Upper lobe of right lung (tissue), 1 donor: Measurements from ENCODE around the gene C1orf74. TPM values are rescaled to one million over a fixed set of nuclear protein-coding genes. Genes with fewer than 3 reads are reported as not detected.

ENCODE experiments used
- ATAC-seq: fragments of 200-7000 bp; cut with Tn5 transposase; one replicate; pipeline ENCODE4 v1.9.1; 2020; ENCODE audit warnings: mild to moderate bottlenecking, moderate library complexity
- DNase-seq: peaks from one replicate; pipeline ENCODE4 v3.0.0-alpha.2; 2020
- H3K27ac ChIP-seq: fragments of 200-600 bp; one replicate; pipeline ENCODE4 v1.8.0; 2022
- H3K27me3 ChIP-seq: fragments of 200-600 bp; one replicate; pipeline ENCODE4 v1.8.0; 2022; ENCODE audit warnings: mild to moderate bottlenecking
- H3K36me3 ChIP-seq: fragments of 200-600 bp; one replicate; pipeline ENCODE4 v1.8.0; 2022
- H3K4me1 ChIP-seq: fragments of 200-600 bp; one replicate; pipeline ENCODE4 v1.8.0; 2022
- H3K4me3 ChIP-seq: fragments of 200-600 bp; one replicate; pipeline ENCODE4 v1.8.0; 2022; ENCODE audit warnings: mild to moderate bottlenecking
- H3K9me3 ChIP-seq: fragments of 200-600 bp; one replicate; pipeline ENCODE4 v1.8.0; 2022
- intact Hi-C: fragments of 100-400 bp; cut with DNase I; formaldehyde crosslinking; loops from one replicate; pipeline ENCODE4 v1.11.0; 2022
- total RNA-seq: library from RNA; stranded (reverse); fragmentation: NEBNext Ultra II Directional; extraction: Animal tissue kit (Norgen Biotek cat#: 25700); gene quantifications from one replicate; pipeline ENCODE4 v1.2.1, GENCODE V29; 2021
- TF ChIP-seq, protein P1 (sequence below): fragments of 200-600 bp; IDR thresholded peaks from one replicate; pipeline ENCODE4 v1.8.0; 2022; ENCODE audit warnings: antibody characterized with exemption
- donor health status: DM: no; HTN: yes; CAD: no; lungs with severe emphysema.

Gene C1orf74
- total RNA-seq, 1 donor from 2014 or later, result 0.96 TPM

- intact Hi-C loops, result no loop called here
- DNase-seq, result no peak
- H3K9me3 ChIP-seq, result no peaks in the 10 kb centered on the region
- ATAC-seq, result no peak
- H3K36me3 ChIP-seq, result no peaks in the 10 kb centered on the region
- peaks cover under 1% of the 10 kb centered on the region for H3K4me1 ChIP-seq
- H3K4me3 ChIP-seq, result no peak overlapping the region
- TF ChIP-seq, protein P1, sequence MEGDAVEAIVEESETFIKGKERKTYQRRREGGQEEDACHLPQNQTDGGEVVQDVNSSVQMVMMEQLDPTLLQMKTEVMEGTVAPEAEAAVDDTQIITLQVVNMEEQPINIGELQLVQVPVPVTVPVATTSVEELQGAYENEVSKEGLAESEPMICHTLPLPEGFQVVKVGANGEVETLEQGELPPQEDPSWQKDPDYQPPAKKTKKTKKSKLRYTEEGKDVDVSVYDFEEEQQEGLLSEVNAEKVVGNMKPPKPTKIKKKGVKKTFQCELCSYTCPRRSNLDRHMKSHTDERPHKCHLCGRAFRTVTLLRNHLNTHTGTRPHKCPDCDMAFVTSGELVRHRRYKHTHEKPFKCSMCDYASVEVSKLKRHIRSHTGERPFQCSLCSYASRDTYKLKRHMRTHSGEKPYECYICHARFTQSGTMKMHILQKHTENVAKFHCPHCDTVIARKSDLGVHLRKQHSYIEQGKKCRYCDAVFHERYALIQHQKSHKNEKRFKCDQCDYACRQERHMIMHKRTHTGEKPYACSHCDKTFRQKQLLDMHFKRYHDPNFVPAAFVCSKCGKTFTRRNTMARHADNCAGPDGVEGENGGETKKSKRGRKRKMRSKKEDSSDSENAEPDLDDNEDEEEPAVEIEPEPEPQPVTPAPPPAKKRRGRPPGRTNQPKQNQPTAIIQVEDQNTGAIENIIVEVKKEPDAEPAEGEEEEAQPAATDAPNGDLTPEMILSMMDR, result no peak
- H3K27me3 ChIP-seq, result no peaks in the 10 kb centered on the region
- no peak overlapping the region for H3K27ac ChIP-seq
Observed at GRCh38 chr1:209741193-209741592, 43.2 kb downstream of the C1orf74 start.

DNA sequence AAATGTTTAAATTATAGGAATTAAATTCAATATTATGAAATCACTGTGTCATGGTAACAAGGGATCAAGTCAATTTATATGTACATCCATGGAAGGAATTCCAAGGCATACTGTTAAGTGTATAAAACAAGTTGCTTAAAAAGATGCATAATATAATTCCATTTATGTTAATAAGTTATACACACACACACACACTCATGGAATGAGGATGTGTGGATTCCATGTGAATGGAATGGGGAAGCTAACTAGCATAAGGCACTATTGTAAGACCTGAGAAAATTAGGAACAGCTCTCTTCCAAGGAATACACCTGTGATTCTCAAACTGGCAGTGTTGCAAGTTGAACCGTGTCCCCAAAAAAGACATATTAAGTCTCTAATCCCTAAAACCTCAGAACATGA is 46.1 kb downstream of the C1orf74 start:
- TF ChIP-seq, protein P1, result no peak
- DNase-seq (no peak), ATAC-seq (no peak)
- intact Hi-C loops, result no loop called here
- Histone ChIP-seq H3K27me3 (no peaks in the 10 kb centered on the region), H3K27ac (no peak overlapping the region), H3K36me3 (no peaks in the 10 kb centered on the region), H3K4me3 (no peak overlapping the region), H3K4me1 (peaks cover 4% of the 10 kb centered on the region), H3K9me3 (no peaks in the 10 kb centered on the region)

DNA sequence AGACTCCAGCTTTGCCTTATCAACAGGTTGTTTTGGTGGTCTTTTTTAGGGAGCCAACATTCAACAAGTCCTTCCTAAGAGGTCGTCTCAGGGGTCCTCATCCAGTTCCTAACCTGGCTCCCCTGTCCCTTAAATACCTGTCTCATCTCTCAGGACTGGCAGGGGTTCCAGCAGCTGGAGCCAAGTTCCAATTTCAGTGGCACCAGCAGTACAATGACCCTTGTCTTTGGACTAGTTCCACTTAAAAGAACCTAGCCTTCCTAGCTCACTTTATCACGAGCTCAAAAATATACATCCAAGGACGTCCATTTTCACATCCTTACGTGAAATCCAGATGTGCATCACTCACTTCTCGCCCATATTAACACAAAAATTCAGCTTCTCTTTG is 47.2 kb downstream of the C1orf74 start:
- Histone ChIP-seq H3K27ac (no peak overlapping the region), H3K36me3 (no peaks in the 10 kb centered on the region), H3K4me1 (peaks cover 8% of the 10 kb centered on the region), H3K27me3 (no peaks in the 10 kb centered on the region), H3K4me3 (no peak overlapping the region), H3K9me3 (no peaks in the 10 kb centered on the region)
- no peak for DNase-seq
- intact Hi-C loops, result no loop called here
- no peak for ATAC-seq
- TF ChIP-seq, protein P1, result no peak

DNA sequence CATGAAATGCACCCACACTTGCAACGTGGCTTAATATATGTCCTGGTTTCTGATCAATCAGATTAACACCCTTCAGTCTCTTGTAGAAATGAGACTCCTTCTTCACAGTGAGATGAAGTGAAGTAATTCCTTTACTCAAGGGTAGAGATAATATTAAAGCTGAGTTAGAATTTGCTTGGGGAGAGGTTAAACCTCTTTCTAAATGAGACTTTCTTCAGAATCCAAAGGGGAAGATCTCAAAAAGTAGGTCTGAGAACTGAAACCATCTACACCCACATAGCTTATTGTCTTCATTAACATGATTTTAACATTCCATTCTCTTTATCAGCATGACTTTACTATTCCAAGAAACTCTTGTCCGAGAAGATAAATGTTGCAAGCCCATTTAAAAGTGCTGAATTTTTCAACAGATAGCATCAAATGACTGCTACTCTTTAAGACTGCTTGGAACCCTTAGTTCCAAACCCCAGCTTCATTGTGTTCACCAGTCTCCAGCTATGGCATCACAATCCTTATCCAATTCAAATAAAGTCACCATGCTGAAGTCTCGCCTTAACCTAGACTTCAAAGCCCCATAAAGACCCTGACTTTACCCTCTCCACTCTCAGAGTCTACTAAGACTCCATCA is 47.8 kb downstream of the C1orf74 start:
- intact Hi-C loops, result no loop called here
- Histone ChIP-seq H3K9me3 (no peaks in the 10 kb centered on the region), H3K4me1 (peaks cover 8% of the 10 kb centered on the region), H3K4me3 (no peak overlapping the region), H3K27me3 (no peaks in the 10 kb centered on the region), H3K27ac (no peak overlapping the region), H3K36me3 (no peaks in the 10 kb centered on the region)
- ATAC-seq (no peak), DNase-seq (no peak)
- TF ChIP-seq, protein P1, result no peak

DNA sequence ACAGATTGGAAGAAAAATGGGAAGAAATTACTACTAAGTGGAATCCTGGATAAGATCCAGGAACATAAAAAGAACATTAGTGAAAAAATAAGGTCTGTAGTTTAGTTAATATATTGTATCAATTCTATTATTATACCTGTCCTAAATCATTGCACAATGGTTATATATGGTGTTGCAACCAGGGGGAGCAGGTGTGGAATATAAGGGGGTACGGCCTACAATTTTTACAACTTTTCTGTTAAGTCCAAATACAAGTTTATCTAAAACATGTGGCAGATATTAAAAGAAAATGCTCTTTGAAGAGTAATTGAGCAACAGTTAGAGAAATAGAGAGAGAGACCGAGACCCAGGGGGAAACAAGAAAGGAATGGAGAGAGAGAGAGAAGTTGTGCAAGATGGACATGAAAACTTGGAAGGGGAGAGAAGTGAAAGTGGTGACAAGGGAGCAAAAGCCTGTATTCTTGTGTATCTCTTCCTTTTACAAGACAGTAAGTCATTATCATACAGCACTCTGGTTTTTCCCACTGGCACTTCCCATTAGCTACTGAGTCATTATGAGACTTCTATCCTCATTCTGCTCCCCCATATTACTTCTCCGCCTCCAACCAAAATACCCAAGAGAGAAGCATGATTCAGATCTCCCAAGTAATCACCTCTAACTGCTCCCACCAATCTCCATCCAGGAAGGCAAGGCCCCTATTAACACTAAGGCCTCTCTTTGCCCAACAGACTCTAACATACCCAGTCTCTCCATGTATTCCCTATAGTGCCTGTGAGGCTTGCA is 50.8 kb downstream of the C1orf74 start:
- peak; percentile 71 for ATAC-seq
- intact Hi-C loops, result no loop called here
- no peak overlapping the region for H3K27ac ChIP-seq

More for the DNA sequence above, 50.8 kb downstream of the C1orf74 start:
- Histone ChIP-seq H3K27me3 (no peaks in the 10 kb centered on the region), H3K9me3 (no peaks in the 10 kb centered on the region), H3K36me3 (no peaks in the 10 kb centered on the region), H3K4me3 (no peak overlapping the region), H3K4me1 (peaks cover 8% of the 10 kb centered on the region)
- DNase-seq, result no peak
- TF ChIP-seq, protein P1, result no peak
